Lower leg skin (tissue), 3 donors: ENCODE results near the gene LSR.

Source experiments
- CTCF ChIP-seq, 3 donors: fragments of 450-650 bp; IDR thresholded peaks; one replicate each; pipeline ENCODE4 v1.5.1; 2016; ENCODE audit warnings: antibody characterized with exemption in 3 of 3, mild to moderate bottlenecking in 3 of 3, moderate library complexity in 2 of 3
- POLR2A ChIP-seq, 2 donors: fragments of 450-650 bp; IDR thresholded peaks; one replicate each; pipeline ENCODE4 v1.6.1; 2016 to 2017; ENCODE audit warnings: antibody characterized with exemption in 2 of 2, mild to moderate bottlenecking in 1 of 2, moderate library complexity in 1 of 2

- TF ChIP-seq POLR2A (IDR thresholded peaks at IDR 0.05) (no peak), CTCF (IDR thresholded peaks at IDR 0.05) (no peak)
Measured at GRCh38 chr19:35224681-35225571, 23.9 kb upstream of the LSR start.
